ENCODE measurements around the gene AASS.

AASS gene

DNA sequence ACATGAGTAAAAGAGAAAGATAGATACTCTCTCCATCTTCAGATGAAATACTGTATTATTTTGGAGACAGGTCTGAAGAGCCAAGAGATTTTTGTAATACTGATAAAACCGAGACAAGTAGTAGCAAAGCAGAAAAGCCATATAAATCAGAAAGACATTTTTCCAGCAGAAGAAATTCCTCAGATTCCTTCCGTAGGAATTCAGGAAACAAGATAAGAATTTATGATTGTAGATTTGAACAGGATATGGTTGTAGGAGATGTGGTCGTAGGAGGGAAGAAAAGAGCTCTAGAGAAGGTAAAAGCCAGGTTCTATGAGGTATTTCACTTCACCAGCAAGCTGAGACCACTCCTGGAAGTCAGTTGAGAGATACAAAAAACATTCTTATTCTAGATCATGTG, 17.6 kb upstream of the AASS start:
- no peaks in the 10 kb centered on the region for H3K36me3 ChIP-seq (ENCODE audit: control insufficient read depth in 2 of 2, insufficient read depth in 1 of 2, low read length in 2 of 2)
- TF ChIP-seq ZNF792 (tag by site-specific recombination; IDR thresholded peaks at IDR 0.05) (no peak), ZNF133 (tag by site-specific recombination; IDR thresholded peaks at IDR 0.05) (no peak), ZNF239 (tag by site-specific recombination; IDR thresholded peaks at IDR 0.05) (no peak), ZNF23 (tag by site-specific recombination; IDR thresholded peaks at IDR 0.05; ENCODE audit: borderline replicate concordance) (no peak), ZNF112 (tag by site-specific recombination; IDR thresholded peaks at IDR 0.05) (no peak), ZNF266 (tag by site-specific recombination; IDR thresholded peaks at IDR 0.05; ENCODE audit: low read depth) (no peak), ZBTB1 (tag by site-specific recombination; IDR thresholded peaks at IDR 0.05) (no peak), ZNF155 (tag by site-specific recombination; IDR thresholded peaks at IDR 0.05) (no peak), ZNF488 (tag by site-specific recombination; IDR thresholded peaks at IDR 0.05) (no peak), ZNF776 (tag by site-specific recombination; IDR thresholded peaks at IDR 0.05; ENCODE audit: borderline replicate concordance) (no peak), BCL11A (tag by site-specific recombination; IDR thresholded peaks at IDR 0.05; ENCODE audit: low read depth) (no peak), ZBTB21 (tag by site-specific recombination; IDR thresholded peaks at IDR 0.05) (no peak), ZNF555 (tag by site-specific recombination; conservative IDR thresholded peaks at IDR 0.05) (no peak), ZNF132 (tag by site-specific recombination; IDR thresholded peaks at IDR 0.05; ENCODE audit: borderline replicate concordance) (no peak)
- TF ChIP-seq, protein P1, sequence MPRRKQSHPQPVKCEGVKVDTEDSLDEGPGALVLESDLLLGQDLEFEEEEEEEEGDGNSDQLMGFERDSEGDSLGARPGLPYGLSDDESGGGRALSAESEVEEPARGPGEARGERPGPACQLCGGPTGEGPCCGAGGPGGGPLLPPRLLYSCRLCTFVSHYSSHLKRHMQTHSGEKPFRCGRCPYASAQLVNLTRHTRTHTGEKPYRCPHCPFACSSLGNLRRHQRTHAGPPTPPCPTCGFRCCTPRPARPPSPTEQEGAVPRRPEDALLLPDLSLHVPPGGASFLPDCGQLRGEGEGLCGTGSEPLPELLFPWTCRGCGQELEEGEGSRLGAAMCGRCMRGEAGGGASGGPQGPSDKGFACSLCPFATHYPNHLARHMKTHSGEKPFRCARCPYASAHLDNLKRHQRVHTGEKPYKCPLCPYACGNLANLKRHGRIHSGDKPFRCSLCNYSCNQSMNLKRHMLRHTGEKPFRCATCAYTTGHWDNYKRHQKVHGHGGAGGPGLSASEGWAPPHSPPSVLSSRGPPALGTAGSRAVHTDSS (tag by site-specific recombination; IDR thresholded peaks at IDR 0.05): no peak
- TF ChIP-seq, protein P2, sequence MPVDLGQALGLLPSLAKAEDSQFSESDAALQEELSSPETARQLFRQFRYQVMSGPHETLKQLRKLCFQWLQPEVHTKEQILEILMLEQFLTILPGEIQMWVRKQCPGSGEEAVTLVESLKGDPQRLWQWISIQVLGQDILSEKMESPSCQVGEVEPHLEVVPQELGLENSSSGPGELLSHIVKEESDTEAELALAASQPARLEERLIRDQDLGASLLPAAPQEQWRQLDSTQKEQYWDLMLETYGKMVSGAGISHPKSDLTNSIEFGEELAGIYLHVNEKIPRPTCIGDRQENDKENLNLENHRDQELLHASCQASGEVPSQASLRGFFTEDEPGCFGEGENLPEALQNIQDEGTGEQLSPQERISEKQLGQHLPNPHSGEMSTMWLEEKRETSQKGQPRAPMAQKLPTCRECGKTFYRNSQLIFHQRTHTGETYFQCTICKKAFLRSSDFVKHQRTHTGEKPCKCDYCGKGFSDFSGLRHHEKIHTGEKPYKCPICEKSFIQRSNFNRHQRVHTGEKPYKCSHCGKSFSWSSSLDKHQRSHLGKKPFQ (tag by site-specific recombination; IDR thresholded peaks at IDR 0.05): no peak
- no peaks in the 10 kb centered on the region for H3K9me3 ChIP-seq (ENCODE audit: control insufficient read depth, insufficient read depth, low read depth, low read length)
- CTCF ChIA-PET: no interaction called here
- H3K4me1 ChIP-seq (ENCODE audit: control insufficient read depth, insufficient read depth, low read length): no peaks in the 10 kb centered on the region
- POLR2A ChIA-PET: no interaction called here
- no peak overlapping the region for H3K27ac ChIP-seq (ENCODE audit: extremely low read depth, low read depth, low read length)
- no peak overlapping the region for H3K4me3 ChIP-seq (ENCODE audit: low read depth, low read length)

DNA sequence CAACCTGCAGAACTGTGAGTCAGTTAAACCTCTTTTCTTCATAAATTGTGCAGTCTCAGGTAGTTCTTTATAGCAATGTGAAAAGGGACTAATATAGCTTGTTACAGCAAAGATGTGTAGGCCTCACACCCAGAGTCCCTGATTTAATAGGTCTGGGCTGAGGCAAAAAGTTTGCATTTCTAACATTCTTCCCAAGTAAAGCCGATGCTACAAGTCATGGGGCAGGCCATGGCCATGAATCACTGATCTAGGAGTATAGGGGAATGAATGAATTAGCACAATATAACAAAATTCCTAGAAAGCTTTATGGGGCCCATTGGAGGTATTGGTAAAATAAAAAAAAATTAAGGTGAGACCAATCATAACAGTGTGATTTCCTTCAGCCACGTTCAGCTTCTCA, 11.5 kb upstream of the AASS start:
- CTCF ChIA-PET: interaction anchor here (0.6 kb wide), 1 partner anchor 378 kb away, joined by 3 read pairs; no protein-coding TSS in a partner anchor
- Histone ChIP-seq H3K27ac (ENCODE audit: extremely low read depth, low read depth, low read length) (no peak overlapping the region), H3K9me3 (ENCODE audit: control insufficient read depth, insufficient read depth, low read depth, low read length) (no peaks in the 10 kb centered on the region), H3K4me3 (ENCODE audit: low read depth, low read length) (no peak overlapping the region), H3K4me1 (ENCODE audit: control insufficient read depth, insufficient read depth, low read length) (no peaks in the 10 kb centered on the region), H3K36me3 (ENCODE audit: control insufficient read depth in 2 of 2, insufficient read depth in 1 of 2, low read length in 2 of 2) (no peaks in the 10 kb centered on the region)
- POLR2A ChIA-PET: no interaction called here
- TF ChIP-seq ZNF658 (tag by site-specific recombination; IDR thresholded peaks at IDR 0.05): no peak
- TF ChIP-seq ZBTB20 (tag by site-specific recombination; IDR thresholded peaks at IDR 0.05): no peak
- TF ChIP-seq GLI2 (tag by site-specific recombination; IDR thresholded peaks at IDR 0.05; ENCODE audit: borderline replicate concordance, low read depth): no peak
- TF ChIP-seq PRDM1 (tag by site-specific recombination; IDR thresholded peaks at IDR 0.05): no peak
- TF ChIP-seq ZNF837 (tag by site-specific recombination; IDR thresholded peaks at IDR 0.05): no peak
- no peak for TF ChIP-seq ZNF112 (tag by site-specific recombination; IDR thresholded peaks at IDR 0.05)
- TF ChIP-seq, protein P3, sequence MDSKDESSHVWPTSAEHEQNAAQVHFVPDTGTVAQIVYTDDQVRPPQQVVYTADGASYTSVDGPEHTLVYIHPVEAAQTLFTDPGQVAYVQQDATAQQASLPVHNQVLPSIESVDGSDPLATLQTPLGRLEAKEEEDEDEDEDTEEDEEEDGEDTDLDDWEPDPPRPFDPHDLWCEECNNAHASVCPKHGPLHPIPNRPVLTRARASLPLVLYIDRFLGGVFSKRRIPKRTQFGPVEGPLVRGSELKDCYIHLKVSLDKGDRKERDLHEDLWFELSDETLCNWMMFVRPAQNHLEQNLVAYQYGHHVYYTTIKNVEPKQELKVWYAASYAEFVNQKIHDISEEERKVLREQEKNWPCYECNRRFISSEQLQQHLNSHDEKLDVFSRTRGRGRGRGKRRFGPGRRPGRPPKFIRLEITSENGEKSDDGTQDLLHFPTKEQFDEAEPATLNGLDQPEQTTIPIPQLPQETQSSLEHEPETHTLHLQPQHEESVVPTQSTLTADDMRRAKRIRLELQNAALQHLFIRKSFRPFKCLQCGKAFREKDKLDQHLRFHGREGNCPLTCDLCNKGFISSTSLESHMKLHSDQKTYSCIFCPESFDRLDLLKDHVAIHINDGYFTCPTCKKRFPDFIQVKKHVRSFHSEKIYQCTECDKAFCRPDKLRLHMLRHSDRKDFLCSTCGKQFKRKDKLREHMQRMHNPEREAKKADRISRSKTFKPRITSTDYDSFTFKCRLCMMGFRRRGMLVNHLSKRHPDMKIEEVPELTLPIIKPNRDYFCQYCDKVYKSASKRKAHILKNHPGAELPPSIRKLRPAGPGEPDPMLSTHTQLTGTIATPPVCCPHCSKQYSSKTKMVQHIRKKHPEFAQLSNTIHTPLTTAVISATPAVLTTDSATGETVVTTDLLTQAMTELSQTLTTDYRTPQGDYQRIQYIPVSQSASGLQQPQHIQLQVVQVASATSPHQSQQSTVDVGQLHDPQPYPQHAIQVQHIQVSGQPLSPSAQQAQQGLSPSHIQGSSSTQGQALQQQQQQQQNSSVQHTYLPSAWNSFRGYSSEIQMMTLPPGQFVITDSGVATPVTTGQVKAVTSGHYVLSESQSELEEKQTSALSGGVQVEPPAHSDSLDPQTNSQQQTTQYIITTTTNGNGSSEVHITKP (tag by site-specific recombination; IDR thresholded peaks at IDR 0.05): no peak
- TF ChIP-seq, protein P4, sequence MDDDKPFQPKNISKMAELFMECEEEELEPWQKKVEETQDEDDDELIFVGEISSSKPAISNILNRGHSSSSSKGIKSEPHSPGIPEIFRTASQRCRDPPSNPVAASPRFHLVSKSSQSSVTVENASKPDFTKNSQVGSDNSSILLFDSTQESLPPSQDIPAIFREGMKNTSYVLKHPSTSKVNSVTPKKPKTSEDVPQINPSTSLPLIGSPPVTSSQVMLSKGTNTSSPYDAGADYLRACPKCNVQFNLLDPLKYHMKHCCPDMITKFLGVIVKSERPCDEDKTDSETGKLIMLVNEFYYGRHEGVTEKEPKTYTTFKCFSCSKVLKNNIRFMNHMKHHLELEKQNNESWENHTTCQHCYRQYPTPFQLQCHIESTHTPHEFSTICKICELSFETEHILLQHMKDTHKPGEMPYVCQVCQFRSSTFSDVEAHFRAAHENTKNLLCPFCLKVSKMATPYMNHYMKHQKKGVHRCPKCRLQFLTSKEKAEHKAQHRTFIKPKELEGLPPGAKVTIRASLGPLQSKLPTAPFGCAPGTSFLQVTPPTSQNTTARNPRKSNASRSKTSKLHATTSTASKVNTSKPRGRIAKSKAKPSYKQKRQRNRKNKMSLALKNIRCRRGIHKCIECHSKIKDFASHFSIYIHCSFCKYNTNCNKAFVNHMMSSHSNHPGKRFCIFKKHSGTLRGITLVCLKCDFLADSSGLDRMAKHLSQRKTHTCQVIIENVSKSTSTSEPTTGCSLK (tag by site-specific recombination; IDR thresholded peaks at IDR 0.05): no peak
- TF ChIP-seq ZNF76 (tag by site-specific recombination; IDR thresholded peaks at IDR 0.05; ENCODE audit: borderline replicate concordance, low read depth): no peak
- no peak for TF ChIP-seq ZBTB44 (tag by site-specific recombination; IDR thresholded peaks at IDR 0.05)
